HCT116 (cell line): ENCODE results near the gene PLCB1.

ENCODE experiments used
- EZH2phosphoT487 ChIP-seq: fragments of 200-600 bp; IDR thresholded peaks from 2 replicates; pipeline ENCODE4 v1.6.1; 2018; ENCODE audit warnings: antibody characterized with exemption, borderline replicate concordance
- POLR2A ChIP-seq: IDR thresholded peaks from 2 replicates; pipeline ENCODE4 v1.7.0; 2011; ENCODE audit warnings: borderline replicate concordance; ENCODE audit not compliant: insufficient read depth, insufficient read length; ENCODE audit errors: extremely low read depth
- POLR2AphosphoS5 ChIP-seq: IDR thresholded peaks from 2 replicates; pipeline ENCODE4 v1.6.1; 2011; ENCODE audit warnings: mild to moderate bottlenecking, low read depth, low read length, moderate library complexity
- TF ChIP-seq, protein P1 (sequence below), 3 experiments: fragments of 200-600 bp in 1 of 3; sonication (generic) in 1 of 3; IDR thresholded peaks in 2 of 3; conservative IDR thresholded peaks in 1 of 3; 2 replicates each; pipeline ENCODE4 v1.5.1; 2012 to 2017; ENCODE audit warnings: low read depth in 2 of 3, low read length in 2 of 3, antibody characterized with exemption in 1 of 3, borderline replicate concordance in 1 of 3, control low read depth in 1 of 3, mild to moderate bottlenecking in 1 of 3, mixed read lengths in 1 of 3, mixed run types in 1 of 3, moderate library complexity in 1 of 3; ENCODE audit not compliant: insufficient read depth in 1 of 3

DNA sequence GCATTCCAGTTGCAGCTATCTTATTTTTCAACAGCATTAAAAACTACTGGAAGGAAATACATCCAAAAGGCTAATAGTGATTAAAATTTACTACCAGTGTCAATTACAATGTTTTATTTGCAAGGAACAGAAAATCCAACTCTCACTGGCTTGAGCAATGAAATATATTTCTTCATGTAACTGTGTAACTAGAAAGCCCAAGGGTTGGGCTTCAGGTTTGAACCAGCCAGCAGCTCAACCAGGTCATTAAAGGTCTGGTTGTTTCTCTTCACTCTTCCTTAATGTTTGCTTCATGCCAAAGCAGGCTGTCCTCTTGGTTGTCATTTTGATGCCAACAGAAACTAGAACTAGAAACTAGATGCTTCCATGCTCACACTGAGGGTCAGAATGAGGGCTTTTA is 437.7 kb downstream of the PLCB1 start:
- TF ChIP-seq, protein P1, sequence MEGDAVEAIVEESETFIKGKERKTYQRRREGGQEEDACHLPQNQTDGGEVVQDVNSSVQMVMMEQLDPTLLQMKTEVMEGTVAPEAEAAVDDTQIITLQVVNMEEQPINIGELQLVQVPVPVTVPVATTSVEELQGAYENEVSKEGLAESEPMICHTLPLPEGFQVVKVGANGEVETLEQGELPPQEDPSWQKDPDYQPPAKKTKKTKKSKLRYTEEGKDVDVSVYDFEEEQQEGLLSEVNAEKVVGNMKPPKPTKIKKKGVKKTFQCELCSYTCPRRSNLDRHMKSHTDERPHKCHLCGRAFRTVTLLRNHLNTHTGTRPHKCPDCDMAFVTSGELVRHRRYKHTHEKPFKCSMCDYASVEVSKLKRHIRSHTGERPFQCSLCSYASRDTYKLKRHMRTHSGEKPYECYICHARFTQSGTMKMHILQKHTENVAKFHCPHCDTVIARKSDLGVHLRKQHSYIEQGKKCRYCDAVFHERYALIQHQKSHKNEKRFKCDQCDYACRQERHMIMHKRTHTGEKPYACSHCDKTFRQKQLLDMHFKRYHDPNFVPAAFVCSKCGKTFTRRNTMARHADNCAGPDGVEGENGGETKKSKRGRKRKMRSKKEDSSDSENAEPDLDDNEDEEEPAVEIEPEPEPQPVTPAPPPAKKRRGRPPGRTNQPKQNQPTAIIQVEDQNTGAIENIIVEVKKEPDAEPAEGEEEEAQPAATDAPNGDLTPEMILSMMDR (IDR thresholded peaks at IDR 0.05 in 2 of 3, conservative IDR thresholded peaks at IDR 0.05 in 1 of 3; ENCODE audit: borderline replicate concordance in 1 of 3, insufficient read depth in 1 of 3, low read depth in 2 of 3, low read length in 2 of 3): no peak
- TF ChIP-seq POLR2A: no peak
- no peak for TF ChIP-seq EZH2phosphoT487
- TF ChIP-seq POLR2AphosphoS5: no peak
